GM21367 (cell line): ENCODE data around the gene PHIP.

Source experiments
- ATAC-seq: cut with Tn5 transposase; IDR thresholded peaks from one replicate; pipeline ENCODE4 v1.9.1; 2021; ENCODE audit not compliant: unreplicated experiment

PHIP gene

GRCh38 chr6:79011940-79012339 lies 66.1 kb downstream of the PHIP start:
- no peak for ATAC-seq

GRCh38 chr6:79010422-79010821 lies 67.6 kb downstream of the PHIP start:
- no peak for ATAC-seq

DNA sequence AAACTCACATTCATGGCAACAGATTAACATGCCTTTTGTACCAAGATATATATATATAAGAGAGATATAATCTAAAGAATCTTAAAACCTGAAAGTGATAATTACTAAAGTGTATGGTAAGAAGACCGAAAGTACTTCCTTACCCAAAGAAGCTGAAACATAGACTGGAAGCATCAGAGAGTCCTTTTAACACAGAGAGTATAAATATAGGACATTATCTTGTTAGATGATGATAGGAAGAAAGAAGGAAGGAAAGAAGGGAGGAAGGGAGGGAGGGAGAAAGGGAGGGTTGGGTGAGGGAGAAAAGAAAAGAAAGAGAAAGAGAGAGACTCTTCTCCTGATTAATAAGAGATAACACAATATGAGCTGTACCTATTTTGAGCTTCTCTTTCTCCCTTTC lies 68.2 kb downstream of the PHIP start:
- ATAC-seq, result no peak

GRCh38 chr6:79005497-79005896 lies 72.6 kb downstream of the PHIP start:
- no peak for ATAC-seq

DNA sequence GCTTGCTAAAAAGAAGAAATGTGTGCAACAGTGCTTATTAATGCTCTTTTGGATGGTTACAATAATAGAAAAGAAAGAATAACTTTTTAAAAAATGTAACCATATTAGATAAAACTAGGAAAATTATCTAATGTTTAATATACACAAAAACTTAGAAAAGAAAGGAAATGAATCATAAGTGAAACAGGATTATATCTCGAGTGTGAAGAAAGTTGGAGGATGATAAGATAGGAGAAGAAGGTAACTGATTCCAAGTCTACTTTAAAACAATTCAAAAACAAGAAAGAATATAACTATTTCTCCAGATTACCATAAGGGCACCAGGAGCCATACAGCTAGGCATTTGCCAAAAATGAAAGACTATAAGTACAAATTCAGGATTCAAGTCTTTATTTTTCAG lies 73.0 kb downstream of the PHIP start:
- ATAC-seq, result no peak

GRCh38 chr6:79004239-79004638 lies 73.8 kb downstream of the PHIP start:
- no peak for ATAC-seq

DNA sequence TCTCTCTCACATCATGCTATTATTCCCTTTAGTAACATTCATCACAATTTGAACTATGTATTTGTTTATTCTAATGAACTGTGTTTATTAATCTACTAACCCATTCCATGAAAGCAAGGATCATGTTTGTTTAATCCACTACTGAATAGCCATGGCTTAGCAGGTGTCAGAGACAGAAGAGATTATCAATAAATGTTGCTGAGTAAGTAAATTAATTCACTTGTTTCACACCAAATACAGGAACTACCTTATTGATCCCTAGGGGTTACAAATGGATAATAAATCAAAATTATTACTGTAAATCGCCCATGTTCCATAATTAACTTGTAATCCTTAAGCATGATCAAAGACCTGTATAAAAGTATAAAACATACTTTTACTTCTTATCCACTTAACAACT lies 76.6 kb downstream of the PHIP start:
- ATAC-seq, result no peak

- no peak for ATAC-seq
These were observed 78.3 kb downstream of the PHIP start for GRCh38 chr6:78999737-79000136.

- ATAC-seq, result no peak
These were observed 82.1 kb downstream of the PHIP start for GRCh38 chr6:78995946-78996345.

DNA sequence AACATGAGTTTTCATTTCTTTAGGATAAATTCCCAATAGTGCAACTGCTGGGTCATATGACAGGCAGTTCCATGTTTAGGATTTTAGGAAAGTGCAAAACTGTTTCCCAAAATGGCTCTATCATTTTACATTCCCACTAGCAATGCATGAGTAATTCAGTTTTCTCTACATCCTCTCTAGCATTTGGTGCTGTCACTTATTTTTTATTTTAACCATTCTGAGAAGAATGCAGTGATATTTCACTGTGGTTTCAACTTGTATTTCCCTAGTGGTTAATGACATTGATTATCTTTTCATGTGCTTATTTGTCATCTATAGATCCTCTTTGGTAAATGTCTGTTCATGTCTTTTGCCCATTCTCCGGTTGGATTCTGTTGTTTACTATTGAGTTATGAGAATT lies 82.7 kb downstream of the PHIP start:
- no peak for ATAC-seq

DNA sequence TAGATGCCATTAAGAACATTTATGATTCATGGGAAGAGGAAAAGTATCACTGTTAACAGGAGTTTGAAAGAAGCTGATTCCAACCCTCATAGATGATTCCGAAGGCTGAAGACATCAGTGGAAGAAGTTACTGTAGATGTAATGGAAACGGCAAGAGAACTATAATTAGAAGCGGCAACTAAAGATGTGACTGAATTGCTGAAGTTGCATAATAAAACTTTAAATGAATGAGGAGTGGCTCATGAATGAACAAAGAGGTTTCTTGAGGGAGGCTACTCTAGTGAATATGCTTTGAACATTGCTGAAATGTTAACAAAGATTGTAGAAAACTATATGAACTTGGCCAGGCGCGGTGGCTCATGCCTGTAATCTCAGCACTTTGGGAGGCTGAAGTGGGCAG lies 84.1 kb downstream of the PHIP start:
- ATAC-seq, result no peak

GRCh38 chr6:78989191-78989590 lies 88.9 kb downstream of the PHIP start:
- no peak for ATAC-seq

DNA sequence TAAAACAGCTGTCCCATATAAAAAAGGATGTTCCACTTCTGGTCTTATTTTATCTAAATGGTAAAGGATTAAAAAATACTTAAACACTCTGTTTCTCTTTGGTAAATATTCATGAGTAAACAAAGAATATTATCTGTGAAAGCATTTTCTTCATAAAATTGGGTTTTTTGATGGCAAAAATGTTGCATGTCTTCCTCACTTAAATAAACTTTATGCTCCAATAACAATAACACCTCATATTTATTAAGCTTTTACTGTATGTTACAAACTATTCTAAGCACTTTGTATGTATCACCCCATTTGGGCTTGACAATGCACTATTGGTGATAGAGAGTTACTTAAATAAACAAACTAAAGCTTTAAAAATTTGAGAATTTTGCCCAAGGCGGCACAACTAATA lies 91.9 kb downstream of the PHIP start:
- ATAC-seq, result no peak

DNA sequence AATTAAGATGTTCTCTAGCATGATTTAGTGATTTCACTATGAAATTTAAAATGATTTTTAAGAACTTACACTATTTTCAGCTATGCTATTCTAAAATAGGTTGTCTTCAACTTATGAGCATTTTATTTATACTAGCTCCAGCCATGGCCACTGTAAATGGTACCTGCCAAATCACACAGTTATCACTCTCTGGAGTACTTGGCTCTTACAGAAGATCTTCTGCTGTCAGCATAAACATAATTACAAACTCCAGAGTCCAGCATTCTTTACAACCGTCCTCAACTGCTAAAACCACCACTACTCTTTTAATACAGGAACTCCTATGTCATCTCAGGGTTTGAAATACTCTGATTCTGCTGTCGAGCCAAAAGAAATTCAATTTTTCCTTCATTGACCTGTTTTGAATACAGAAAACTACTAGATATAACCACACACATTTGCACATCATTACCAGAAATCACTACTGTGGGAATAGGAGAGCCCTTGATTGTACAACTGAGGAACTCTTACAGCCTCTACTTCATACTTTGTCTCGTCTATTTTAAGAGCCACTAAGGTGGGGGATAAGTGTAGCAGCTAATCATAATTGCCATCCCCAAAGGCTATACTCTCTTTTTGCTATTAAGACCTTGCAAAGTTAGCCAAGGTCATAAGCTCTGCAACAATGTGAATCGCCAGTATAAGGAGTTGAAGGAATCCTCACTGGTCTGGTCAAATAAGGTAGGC lies 93.7 kb downstream of the PHIP start:
- ATAC-seq, result no peak

DNA sequence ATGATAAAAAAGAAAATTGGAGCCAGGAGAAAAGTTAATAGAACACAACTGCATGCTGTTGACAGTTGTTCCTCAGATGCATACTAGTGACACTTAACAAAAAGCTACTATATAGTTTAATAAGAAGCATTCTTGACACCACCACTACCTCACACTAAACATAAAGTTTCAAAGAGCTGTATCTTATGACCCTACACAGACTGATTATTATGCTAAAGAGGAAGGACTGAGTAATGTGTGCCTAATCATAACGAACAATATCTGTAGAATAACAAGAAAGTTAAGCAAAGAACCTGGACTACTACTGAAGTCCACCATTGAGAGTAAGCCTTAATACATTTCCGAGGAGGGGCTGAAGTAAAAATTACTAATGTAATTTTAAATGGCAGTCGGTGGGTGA lies 110.9 kb downstream of the PHIP start:
- no peak for ATAC-seq

- no peak for ATAC-seq
These were observed 111.5 kb downstream of the PHIP start for GRCh38 chr6:78966542-78966941.

DNA sequence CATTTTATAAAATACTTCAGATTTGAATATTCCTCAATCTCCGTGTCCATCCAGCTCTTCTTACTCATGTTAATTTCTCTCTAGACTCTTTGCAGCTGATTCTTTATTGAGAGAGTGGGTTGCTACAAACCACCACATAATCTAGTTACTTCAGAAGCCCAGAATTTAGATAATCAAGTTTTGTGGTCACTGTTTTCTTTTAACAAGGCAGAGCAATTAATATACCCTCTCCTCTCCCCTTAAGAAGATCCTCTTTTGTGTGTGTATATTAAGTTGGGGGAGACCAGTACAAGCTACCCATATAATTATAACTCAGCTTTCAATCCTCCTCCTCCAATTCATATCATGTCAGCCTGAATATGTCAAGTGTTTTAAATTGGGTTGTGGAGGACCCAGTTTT lies 115.6 kb downstream of the PHIP start:
- no peak for ATAC-seq

- ATAC-seq, result no peak
These were observed 123.3 kb downstream of the PHIP start for GRCh38 chr6:78954740-78955139.

DNA sequence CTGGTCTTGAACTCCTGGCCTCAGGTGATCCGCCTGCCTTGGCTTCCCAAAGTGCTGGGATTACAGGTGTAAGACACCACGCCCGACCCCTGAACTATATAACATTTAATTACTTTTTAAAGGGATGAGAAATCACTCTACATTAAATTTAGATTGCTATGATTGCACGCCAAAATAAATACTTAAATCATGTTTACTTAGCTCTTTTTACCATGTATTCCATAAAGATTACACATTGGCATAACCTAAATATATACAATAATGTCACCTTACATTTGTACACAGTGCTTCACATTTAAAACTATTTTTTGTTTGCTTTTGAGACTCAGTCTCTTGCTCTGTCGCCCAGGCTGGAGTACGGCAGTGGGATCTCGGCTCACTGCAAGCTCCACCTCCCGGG lies 124.3 kb downstream of the PHIP start:
- no peak for ATAC-seq

DNA sequence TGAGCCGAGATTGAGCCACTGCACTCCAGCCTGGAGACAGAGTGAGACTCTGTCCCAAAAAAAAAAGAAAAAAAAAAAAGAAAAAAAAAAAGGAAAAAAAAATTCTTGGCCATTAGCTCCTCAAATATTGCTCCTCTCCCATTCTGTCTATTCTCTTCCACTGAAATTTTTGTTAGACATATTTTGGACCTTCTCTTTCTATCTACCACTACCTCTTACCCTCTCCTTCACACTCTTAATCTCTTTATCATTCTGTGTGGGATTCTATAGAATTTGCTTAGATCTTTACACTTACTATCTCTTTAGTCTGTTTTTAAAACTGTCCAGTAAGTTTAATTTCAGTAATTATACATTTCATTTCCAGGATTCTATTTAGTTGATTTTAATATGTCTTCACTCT lies 125.7 kb downstream of the PHIP start:
- no peak for ATAC-seq

- no peak for ATAC-seq
These were observed 129.3 kb downstream of the PHIP start for GRCh38 chr6:78948785-78949184.

- no peak for ATAC-seq
These were observed 130.1 kb downstream of the PHIP start for GRCh38 chr6:78947962-78948361.

GRCh38 chr6:78947529-78947928 lies 130.5 kb downstream of the PHIP start:
- ATAC-seq, result no peak
